Measurements from ENCODE around the gene CYFIP2.

CYFIP2 gene

GRCh38 chr5:157352756-157353340, 86.9 kb downstream of the CYFIP2 start:
- no peak for DNase-seq (ENCODE audit: extremely low read depth in 1 of 2, low read depth in 1 of 2)

- no peak for DNase-seq (ENCODE audit: extremely low read depth in 1 of 2, low read depth in 1 of 2)
Observed at GRCh38 chr5:157354800-157355199, 88.9 kb downstream of the CYFIP2 start.

- no peak for DNase-seq (ENCODE audit: extremely low read depth in 1 of 2, low read depth in 1 of 2)
Observed at GRCh38 chr5:157356576-157356975, 90.7 kb downstream of the CYFIP2 start.

- DNase-seq (ENCODE audit: extremely low read depth in 1 of 2, low read depth in 1 of 2) = no peak
Observed at GRCh38 chr5:157357823-157358222, 91.9 kb downstream of the CYFIP2 start.

- no peak for DNase-seq (ENCODE audit: extremely low read depth in 1 of 2, low read depth in 1 of 2)
Observed at GRCh38 chr5:157358871-157359270, 92.9 kb downstream of the CYFIP2 start.

- DNase-seq (ENCODE audit: extremely low read depth in 1 of 2, low read depth in 1 of 2) = no peak
Observed at GRCh38 chr5:157359356-157360055, 93.6 kb downstream of the CYFIP2 start.

- no peak for DNase-seq (ENCODE audit: extremely low read depth in 1 of 2, low read depth in 1 of 2)
Observed at GRCh38 chr5:157362012-157362411, 96.1 kb downstream of the CYFIP2 start.

- no peak for DNase-seq (ENCODE audit: extremely low read depth in 1 of 2, low read depth in 1 of 2)
Observed at GRCh38 chr5:157362502-157362901, 96.6 kb downstream of the CYFIP2 start.

- no peak for DNase-seq (ENCODE audit: extremely low read depth in 1 of 2, low read depth in 1 of 2)
Observed at GRCh38 chr5:157362982-157363381, 97.1 kb downstream of the CYFIP2 start.

GRCh38 chr5:157365732-157366131, 99.8 kb downstream of the CYFIP2 start:
- DNase-seq (ENCODE audit: extremely low read depth in 1 of 2, low read depth in 1 of 2) = no peak

- no peak for DNase-seq (ENCODE audit: extremely low read depth in 1 of 2, low read depth in 1 of 2)
Observed at GRCh38 chr5:157366741-157367674, 101.1 kb downstream of the CYFIP2 start.

GRCh38 chr5:157369507-157369906, 103.6 kb downstream of the CYFIP2 start:
- DNase-seq (ENCODE audit: extremely low read depth in 1 of 2, low read depth in 1 of 2) = no peak

- DNase-seq (ENCODE audit: extremely low read depth in 1 of 2, low read depth in 1 of 2) = no peak
Observed at GRCh38 chr5:157370967-157371366, 105.0 kb downstream of the CYFIP2 start.

- no peak for DNase-seq (ENCODE audit: extremely low read depth in 1 of 2, low read depth in 1 of 2)
Observed at GRCh38 chr5:157371655-157372471, 105.9 kb downstream of the CYFIP2 start.

- no peak for DNase-seq (ENCODE audit: extremely low read depth in 1 of 2, low read depth in 1 of 2)
Observed at GRCh38 chr5:157372472-157372822, 106.5 kb downstream of the CYFIP2 start.

GRCh38 chr5:157378509-157378908, 112.6 kb downstream of the CYFIP2 start:
- no peak for DNase-seq (ENCODE audit: extremely low read depth in 1 of 2, low read depth in 1 of 2)

GRCh38 chr5:157379983-157380382, 114.1 kb downstream of the CYFIP2 start:
- no peak for DNase-seq (ENCODE audit: extremely low read depth in 1 of 2, low read depth in 1 of 2)

GRCh38 chr5:157381746-157382145, 115.8 kb downstream of the CYFIP2 start:
- no peak for DNase-seq (ENCODE audit: extremely low read depth in 1 of 2, low read depth in 1 of 2)

GRCh38 chr5:157382996-157383800, 117.3 kb downstream of the CYFIP2 start:
- DNase-seq (ENCODE audit: extremely low read depth in 1 of 2, low read depth in 1 of 2) = no peak
